ENCODE data around the gene PEX3.

The PEX3 gene, protein sequence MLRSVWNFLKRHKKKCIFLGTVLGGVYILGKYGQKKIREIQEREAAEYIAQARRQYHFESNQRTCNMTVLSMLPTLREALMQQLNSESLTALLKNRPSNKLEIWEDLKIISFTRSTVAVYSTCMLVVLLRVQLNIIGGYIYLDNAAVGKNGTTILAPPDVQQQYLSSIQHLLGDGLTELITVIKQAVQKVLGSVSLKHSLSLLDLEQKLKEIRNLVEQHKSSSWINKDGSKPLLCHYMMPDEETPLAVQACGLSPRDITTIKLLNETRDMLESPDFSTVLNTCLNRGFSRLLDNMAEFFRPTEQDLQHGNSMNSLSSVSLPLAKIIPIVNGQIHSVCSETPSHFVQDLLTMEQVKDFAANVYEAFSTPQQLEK

DNA sequence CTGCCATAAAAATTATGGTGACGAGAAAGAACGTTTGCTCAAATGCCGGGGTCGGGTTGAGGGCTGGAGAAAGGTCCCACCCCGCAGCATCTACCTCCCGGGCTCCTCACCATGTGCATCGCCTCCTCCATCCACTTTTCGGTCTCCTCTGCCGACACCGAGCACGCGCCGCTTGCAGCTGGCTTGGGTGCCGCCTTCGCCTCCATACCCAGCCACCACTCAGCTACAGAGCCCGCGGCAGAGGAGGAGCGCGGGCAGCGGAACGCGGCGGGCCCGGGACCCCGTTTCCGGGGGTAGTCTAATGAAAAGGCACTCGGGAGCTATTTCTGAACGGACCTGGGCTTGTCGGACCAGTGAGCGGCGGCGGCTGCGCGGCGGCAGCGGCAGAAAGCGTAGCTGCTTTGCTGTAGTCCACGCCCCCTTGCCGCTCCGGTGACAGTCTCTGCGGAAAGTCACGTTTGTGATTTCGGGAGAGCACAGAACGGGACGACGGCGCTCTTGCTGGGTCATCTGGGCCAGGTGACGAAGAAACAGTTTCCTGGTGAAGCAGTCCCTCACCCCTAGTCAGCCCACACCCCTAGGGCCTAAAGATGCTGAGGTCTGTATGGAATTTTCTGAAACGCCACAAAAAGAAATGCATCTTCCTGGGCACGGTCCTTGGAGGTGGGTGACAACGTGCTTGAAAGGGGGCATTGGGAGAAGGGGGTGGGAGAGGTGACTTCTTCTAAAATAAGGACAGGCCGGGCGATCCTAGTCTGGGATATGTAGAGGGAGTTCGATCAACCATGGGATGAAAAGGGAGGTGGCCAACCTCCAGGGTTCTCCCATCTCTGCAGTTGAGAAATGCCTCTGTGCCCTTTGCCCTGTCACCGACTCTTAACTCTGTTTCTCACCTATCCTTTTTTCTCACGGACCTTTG, at the start of gene PEX3, which contains the start of gene ADAT2:
TSS of gene PEX3 (plus strand) at position 353 of the 919 bp plus-strand sequence. CDS start at position 591, 238 bp downstream.
TSS of gene ADAT2 (minus strand) at position 243 of the 919 bp plus-strand sequence. CDS start at position 206, 37 bp downstream.
- DNase-seq (ENCODE audit: low read depth): peak; percentile 89

DNA sequence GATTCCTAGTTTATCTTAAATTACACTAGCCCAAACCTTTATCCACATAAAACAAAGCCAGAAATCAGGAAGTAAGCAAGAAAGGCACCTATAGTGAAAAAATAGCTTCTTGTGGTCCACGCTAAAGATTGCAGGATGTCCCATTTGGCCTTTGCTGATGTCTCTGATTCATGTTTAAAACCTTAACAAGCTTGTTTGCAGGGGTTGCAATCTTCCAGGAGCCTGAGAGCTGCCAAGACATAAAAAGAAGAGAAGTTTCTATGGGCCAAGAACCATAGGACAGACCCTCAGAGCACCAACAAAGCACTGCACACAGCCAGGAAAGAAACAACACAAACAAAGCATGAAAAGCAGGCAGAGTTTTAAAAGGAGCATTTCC, 49.5 kb upstream of the PEX3 start:
- no peak for DNase-seq (ENCODE audit: low read depth)

DNA sequence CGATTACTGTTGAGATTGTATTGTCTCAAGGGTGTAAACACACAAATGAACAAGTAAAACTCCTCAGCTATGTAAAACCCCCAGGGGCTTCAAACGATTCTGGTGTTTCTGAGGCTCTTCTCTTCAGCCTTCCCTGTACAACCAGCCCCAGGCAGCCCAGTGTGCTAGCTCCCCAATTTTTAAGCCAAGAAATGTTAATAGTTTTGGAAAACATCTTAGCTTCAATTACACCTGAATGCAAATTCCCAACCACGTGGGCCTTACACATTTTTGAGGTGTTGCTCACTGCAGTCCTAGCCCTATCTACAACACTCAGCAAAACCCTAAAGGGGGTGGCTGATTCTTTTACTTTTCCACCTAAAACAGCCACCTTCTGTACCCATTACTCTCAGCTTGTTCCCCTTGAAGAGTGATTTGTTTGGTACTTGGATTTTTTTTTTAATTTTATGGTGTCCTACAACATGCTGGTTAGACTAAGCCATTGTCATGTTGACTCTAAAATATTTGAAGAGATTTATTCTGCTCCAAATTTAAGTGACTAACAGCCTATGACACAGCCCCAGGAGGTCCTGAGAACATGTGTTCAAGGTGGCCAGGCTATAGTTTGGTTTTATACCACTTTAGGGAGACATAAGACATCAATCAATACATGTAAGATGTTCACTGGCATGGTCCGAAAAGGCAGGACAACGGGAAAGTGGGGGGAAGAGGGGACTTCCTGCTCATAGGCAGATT, 48.8 kb upstream of the PEX3 start:
- no peak for DNase-seq (ENCODE audit: low read depth)

DNA sequence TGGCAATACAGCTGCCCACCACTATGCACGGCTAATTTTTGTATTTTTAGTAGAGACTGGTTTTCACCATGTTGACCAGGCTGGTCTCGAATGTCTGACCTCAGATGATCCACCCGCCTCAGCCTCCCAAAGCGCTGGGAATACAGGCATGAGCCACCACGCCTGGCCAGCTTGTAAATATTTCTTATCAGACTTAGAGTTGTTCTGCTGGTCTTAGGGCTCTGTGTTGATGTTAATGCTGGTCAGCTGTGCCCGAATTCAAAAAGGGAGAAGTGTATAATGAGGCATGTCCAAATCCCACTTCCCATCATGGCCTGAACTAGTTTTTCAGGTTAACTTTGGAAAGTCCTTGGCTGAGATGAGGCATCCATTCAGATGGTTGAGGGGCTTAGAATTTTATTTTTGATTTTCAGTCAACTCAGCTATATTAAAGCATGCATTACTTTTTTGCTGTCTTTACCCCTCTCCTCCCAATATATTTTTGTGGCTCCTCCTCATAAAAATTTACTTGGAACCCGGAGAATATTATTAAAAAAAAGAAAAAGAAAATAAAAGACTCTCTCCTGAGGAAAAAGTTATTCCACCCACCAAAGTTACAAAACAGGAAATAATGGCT, 47.8 kb upstream of the PEX3 start:
- DNase-seq (ENCODE audit: low read depth): no peak

DNA sequence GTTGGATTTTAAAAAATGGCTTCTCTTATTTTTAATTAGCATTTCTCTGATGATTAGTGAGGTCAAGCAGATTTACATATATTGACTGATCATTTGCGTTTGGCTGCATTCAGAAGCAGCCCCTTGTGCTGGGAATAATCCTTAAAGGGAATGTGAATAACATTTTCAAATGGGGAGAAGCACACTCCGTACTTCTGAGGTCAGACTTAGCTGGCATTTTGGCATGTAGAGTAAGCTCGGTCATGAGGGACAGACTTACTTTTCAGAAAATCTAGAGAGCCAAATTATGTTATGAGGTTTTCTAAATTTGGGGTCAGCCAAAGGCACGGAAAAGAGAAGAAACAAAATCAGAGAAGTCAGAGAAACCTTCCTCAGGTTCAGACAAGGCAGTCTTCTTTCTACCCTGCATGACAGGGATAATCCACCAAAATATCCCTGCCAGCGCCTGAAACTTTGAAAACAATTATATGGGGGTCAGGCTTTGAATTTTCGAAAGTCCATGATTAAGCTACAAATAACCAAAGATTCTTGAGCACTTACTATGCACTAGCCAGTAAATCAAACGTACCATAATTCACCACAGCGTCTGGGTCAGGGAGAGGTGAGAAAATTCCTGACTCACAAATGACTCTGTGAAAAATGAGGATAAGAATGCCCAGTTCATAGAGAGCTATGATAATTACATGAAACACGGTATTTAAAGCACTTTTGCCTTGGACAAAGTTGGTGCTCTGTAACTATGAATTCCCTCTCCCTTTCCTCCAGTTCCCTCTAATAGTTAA, 45.0 kb upstream of the PEX3 start:
- no peak for DNase-seq (ENCODE audit: low read depth)

DNA sequence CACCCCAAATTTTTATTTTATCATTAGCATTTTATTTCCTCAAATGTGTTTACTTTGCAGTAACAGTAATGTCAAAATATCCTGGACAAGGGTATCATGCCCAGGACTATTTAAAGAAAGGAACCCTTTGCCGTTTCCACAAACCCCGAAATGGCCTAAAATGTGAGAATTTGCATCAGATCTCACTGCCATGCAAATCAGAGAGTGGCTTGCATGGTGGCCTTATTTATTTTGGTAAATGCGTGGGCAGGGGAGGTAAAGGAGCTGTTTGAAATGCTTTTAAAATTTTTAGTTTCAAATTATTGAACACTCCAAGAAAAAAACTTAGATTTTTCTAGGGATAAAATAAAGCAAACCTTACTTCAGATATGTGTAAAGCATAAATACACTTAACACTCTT, 43.9 kb upstream of the PEX3 start:
- no peak for DNase-seq (ENCODE audit: low read depth)

DNA sequence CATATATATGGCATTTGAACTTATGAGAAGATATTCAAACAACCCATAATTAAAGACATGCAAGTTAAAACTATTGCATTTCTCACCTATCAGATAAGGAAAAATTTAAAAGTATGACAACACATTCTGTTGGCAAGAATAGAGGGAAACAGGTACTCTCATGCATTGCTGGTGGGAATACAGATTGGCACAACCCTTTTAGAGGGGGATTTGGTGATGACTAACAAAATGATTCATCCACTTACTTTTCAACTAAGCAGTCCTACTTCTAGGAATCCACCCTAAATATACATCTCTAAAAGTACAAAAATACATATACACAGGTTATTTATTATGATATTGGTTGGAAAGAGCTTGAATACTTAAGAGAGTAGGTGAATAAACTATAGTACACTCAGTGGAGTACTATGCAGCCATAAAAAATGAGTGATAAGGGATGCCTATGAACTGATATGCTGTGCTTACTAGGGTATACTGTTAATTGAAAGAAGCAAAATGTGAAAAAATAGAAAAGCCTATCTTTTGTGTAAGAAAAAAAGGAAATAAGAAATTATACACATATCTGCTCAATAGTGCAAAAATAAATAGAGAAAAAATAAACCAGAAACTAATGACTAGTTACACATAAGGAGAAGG, 42.3 kb upstream of the PEX3 start:
- DNase-seq (ENCODE audit: low read depth): no peak

DNA sequence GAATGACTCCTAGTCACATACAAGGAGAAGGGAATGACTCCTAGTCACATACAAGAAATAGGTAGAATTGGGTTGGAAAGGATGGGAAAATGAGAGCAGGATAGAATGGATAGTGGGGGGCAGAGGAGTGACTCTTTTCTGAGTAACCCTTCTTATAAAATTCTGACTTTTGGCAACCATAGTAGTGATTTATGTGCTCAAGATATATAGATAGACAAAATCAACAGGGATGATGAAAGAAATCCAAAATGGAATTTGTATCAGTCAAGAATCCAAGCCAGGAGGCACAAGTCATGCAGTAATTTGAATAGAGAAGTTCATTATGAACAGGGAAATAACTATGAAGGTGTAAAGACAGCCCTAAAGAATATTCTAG, 41.8 kb upstream of the PEX3 start:
- DNase-seq (ENCODE audit: low read depth): no peak

DNA sequence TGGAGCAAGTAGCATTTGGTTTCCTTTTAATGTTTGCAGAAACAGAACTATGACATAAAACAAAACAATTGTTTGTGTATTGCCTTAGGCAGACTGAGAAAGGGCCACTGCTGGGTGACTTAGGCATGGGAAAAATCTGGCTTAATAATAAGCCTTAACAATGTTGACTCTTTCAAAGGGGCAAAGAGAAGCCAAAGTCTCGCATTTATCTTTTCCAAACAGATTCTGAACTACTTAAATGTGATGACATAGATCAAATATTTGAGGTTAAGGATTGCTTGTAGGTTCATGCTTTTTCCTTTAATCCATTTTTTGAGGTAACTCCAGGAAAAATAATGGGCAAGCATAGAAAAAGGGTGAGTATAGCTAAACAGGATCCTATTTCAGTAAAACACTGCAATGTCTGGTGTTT, 39.7 kb upstream of the PEX3 start:
- peak; percentile 20 for DNase-seq (ENCODE audit: low read depth)

DNA sequence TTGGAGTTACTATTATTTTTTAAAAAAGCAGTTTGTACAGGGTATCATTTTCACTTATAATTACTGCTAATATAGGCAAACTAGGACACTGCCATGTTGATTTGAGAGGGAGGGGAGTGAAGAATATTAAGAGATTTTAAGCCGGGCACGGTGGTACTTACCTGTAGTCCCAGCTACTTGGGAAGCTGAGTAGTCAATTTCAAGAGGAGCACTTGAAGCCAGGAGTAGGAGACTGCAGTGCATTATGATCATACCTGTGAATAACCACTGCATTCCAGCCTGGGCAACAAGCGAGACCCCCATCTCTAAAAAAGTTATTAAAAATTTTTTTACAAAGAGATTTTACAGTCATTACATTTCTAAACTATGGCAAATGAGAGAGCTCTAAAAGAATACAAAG, 35.8 kb upstream of the PEX3 start:
- no peak for DNase-seq (ENCODE audit: low read depth)

DNA sequence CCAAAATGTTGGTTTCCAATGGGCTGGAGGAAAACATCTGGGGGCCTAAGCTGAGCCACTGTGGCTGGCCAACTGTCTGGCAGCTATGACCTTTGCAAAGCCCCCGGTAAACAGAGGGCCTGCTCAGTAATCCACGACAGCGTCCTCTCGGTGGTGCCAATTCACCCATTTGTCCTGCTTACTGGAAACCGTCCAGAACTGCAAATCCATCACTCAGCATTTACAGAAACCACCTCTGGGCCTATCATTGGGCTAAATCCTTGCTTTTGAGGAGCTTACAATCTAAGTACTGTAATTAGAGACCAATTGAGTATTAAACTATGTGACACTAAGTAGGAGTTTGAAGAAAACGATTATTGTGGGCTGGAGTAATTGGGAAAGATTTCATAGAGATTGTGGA, 31.1 kb upstream of the PEX3 start:
- DNase-seq (ENCODE audit: low read depth): no peak

DNA sequence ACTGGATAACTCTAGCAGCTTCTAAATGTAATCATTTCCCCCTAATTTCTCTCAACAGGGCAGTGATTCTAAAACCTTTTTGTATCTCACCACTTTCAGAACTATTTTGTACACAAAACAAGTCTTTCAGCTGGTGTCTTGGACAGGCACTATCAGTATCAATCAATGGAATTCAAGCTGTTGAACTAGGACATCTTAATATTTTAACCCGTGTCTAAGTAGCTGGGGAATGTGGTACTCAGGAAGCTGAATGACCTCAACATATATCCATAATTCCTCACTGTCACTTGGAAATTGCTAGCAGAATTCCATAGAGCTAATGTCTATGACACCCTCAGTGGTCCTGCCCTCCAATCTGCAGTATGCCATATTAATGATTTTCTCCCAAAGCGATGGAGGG, 24.6 kb upstream of the PEX3 start:
- no peak for DNase-seq (ENCODE audit: low read depth)

DNA sequence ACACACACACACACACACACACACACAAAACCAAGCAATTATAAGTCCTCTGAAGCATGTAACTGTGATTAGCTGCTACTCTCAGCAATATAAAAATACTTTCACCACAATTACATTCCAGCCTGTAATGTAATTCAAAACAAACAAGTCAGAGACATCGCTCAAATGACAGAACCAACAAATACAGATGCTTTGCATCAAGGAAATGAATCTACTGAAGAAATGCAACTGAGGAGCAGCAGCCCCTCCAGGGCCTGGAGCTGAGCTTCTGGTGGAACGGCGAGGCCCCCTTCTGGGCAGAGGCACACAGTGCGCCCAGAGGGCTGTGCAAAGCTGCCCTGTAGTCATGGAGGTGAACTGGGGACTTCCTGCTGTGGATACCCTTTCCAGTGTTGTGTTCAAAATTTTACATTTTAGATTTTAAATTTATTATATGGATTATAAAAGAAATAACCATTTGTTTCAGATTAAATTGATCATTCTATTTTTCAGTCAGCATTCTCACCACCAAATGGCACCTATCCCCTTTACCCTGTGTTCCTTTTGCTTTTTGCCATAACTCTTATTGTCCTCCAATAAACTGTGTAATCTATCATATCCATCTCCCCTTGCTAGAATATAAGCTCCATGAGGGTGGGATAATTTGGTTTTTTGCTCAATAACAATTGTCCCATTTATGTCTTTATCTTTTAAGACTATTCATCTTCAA, 23.3 kb upstream of the PEX3 start:
- DNase-seq (ENCODE audit: low read depth): peak; percentile 40

DNA sequence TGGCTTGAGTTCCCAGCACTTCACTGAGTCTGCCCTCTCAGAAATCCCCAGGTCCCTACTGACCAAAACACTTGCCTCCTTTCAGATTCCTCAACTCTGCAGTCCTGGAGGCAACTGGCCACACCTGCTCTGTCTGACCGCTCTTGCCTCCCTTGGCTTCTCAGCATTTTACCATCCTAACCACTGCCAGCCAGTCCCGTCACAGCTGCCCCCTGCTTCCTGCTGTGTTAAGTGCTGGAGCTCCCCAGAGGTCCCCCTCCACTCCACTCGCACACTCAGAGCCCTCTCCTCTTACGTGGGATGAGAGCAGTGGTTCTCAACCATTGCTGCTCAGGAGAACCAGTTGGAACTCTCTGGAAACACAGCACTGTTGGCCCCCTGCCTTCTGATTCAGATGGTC, 20.6 kb upstream of the PEX3 start:
- DNase-seq (ENCODE audit: low read depth): no peak

DNA sequence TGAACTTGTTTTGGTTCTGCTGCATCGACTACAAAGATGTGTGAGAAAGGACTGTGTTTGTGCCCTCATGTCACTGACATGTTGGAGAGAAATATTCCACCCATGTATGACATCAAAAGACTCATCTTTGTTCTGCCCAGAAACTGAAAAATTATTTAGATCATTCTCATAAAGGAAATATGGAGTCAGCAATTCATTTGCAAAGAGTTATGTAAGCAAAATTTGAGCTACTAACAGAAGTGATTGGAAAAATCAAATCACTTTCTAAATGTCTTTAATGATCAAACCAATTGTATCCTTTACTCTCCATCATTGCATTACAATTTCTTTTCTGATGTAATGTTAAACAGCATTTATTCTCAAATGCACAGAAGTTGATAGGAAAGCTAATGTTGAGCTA, 19.4 kb upstream of the PEX3 start:
- DNase-seq (ENCODE audit: low read depth): no peak

DNA sequence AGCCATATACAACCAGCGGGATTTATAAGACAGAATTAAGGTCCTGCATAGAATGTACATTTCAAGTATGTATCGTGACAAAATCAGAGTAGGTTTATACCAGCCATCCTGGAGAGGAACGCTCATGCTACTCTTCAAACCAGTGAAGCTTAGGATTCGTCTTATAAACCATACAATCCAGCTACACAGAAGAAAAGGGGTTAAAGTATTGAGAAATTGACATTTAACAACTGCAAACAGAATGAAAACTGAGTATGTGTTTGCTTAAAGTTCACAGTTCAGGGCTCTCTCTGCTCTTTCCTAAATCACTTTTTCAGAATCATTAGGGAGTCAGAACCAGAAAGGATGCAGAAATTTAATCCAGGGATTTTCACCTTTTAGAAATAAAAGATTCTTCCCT, 18.0 kb upstream of the PEX3 start:
- DNase-seq (ENCODE audit: low read depth): no peak

DNA sequence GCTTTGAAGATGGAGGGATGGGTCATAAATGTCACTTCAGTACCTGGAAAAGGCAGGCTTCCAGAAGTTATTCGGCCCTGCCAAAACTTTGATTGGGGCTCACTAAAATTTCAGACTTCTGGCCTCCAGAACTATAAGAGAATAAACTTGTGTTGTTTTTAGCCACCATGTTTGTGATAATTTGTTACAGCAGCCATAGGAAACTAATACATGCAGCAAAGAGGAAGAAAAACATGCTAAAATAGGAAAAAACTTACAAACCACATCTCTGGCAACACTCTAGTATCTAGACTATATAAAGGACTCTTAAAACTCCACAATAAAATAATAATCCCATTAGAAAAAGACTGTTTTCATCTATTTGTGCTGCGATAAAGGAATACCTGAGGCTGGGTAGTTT, 9.6 kb upstream of the PEX3 start:
- no peak for DNase-seq (ENCODE audit: low read depth)

DNA sequence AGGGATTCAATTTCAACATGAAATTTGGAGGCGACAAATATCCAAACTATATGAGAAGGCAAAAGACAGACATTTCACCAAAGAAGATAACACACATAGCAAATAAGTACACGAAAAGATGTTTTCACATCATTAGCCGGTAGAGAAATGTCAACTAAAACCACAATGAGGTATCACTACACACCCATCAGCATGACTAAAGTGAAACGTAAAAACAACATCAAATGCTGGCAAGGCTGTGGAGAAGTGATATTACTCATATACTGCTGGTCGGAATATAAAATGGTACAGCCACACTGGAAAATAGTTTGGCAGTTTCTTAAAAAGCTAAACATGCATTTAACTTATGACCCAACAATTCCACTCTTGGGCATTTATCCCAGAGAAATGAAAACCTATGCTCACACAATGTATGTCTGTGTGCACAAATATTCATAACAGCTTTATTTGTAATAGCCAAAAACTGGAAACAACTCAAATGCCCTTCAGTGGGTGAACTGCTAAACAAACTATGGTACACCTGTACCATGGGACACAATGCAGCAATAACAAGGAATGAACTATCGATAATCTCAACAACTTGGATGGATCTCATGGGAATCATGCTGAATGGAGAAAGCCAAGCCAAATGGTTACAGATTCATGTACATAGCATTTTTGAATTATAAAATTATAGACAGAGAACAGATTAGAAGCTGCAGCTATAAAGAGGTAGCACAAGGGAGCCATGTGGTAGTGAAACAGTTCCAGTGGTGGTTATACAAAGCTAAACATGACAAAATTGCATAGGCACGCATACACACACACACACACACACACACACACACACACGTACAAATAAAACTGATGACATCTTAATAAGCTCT, 8.7 kb upstream of the PEX3 start:
- DNase-seq (ENCODE audit: low read depth): no peak

DNA sequence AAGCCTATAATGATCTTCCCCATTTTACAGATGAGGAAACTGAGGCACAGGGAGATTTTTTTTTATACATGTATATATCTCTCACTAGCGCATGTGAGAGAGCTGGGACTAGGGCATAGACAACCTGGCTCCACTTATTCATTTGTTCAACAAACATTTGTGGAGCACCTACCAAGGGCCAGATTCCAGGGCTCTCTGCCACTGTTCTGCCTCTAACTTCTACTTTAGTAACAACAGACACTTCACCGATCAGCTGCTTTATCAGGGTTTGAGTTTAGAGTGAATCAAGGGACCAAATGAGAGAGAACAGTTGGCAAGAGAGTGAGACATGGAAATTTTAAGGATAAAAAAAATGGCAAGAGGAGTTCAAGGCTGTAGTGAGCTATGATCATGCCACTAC, 7.5 kb upstream of the PEX3 start:
- DNase-seq (ENCODE audit: low read depth): no peak

Data from HS-27A (cell line).